ENCODE results near the gene RPL32.

- TF ChIP-seq POLR2A (IDR thresholded peaks at IDR 0.05) (no peak), POLR2AphosphoS5 (IDR thresholded peaks at IDR 0.05) (no peak), EP300 (IDR thresholded peaks at IDR 0.05) (no peak)
- TF ChIP-seq, protein P1, sequence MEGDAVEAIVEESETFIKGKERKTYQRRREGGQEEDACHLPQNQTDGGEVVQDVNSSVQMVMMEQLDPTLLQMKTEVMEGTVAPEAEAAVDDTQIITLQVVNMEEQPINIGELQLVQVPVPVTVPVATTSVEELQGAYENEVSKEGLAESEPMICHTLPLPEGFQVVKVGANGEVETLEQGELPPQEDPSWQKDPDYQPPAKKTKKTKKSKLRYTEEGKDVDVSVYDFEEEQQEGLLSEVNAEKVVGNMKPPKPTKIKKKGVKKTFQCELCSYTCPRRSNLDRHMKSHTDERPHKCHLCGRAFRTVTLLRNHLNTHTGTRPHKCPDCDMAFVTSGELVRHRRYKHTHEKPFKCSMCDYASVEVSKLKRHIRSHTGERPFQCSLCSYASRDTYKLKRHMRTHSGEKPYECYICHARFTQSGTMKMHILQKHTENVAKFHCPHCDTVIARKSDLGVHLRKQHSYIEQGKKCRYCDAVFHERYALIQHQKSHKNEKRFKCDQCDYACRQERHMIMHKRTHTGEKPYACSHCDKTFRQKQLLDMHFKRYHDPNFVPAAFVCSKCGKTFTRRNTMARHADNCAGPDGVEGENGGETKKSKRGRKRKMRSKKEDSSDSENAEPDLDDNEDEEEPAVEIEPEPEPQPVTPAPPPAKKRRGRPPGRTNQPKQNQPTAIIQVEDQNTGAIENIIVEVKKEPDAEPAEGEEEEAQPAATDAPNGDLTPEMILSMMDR (IDR thresholded peaks at IDR 0.05) = no peak
Measured at GRCh38 chr3:12822725-12823373, 18.5 kb downstream of the RPL32 start.
